Loucy (cell line): ENCODE data around the gene DNM2.

ENCODE experiments used
- H2AFZ ChIP-seq: fragments of 200-600 bp; sonication (generic); 2 replicates; pipeline ENCODE4 v1.6.0; 2016; ENCODE audit warnings: antibody characterized with exemption, mild to moderate bottlenecking, low read length, moderate library complexity
- H3F3A ChIP-seq: fragments of 200-600 bp; 2 replicates; pipeline ENCODE4 v1.6.0; 2016; ENCODE audit warnings: antibody characterized with exemption, low read depth, mild to moderate bottlenecking
- H3K27me3 ChIP-seq: fragments of 200-600 bp; sonication (generic); 2 replicates; pipeline ENCODE4 v1.6.1; 2014; ENCODE audit warnings: low read length, mild to moderate bottlenecking; ENCODE audit not compliant: insufficient read depth, poor library complexity, severe bottlenecking
- H3K36me3 ChIP-seq: fragments of 200-600 bp; sonication (generic); 2 replicates; pipeline ENCODE4 v1.6.1; 2016; ENCODE audit warnings: low read length; ENCODE audit not compliant: insufficient read depth
- H3K4me1 ChIP-seq: fragments of 200-600 bp; sonication (generic); 2 replicates; pipeline ENCODE4 v1.5.1; 2014; ENCODE audit warnings: low read length, mild to moderate bottlenecking; ENCODE audit not compliant: insufficient read depth, poor library complexity, severe bottlenecking
- H3K4me2 ChIP-seq: fragments of 200-600 bp; sonication (generic); 2 replicates; pipeline ENCODE4 v1.6.0; 2014; ENCODE audit warnings: antibody characterized with exemption, low read length, low read depth, mild to moderate bottlenecking; ENCODE audit not compliant: poor library complexity, severe bottlenecking
- H3K4me3 ChIP-seq: fragments of 200-600 bp; sonication (generic); 2 replicates; pipeline ENCODE4 v1.5.1; 2014; ENCODE audit warnings: low read length, mild to moderate bottlenecking, mixed read lengths; ENCODE audit not compliant: poor library complexity, severe bottlenecking
- H3K79me2 ChIP-seq: fragments of 200-600 bp; sonication (generic); 2 replicates; pipeline ENCODE4 v1.6.1; 2014; ENCODE audit warnings: low read length; ENCODE audit not compliant: insufficient read depth
- H3K9ac ChIP-seq: fragments of 200-600 bp; sonication (generic); 2 replicates; pipeline ENCODE4 v1.6.0; 2014; ENCODE audit warnings: mild to moderate bottlenecking, low read depth, low read length, moderate library complexity; ENCODE audit not compliant: poor library complexity, severe bottlenecking
- H3K9me2 ChIP-seq: fragments of 200-600 bp; sonication (generic); replicated peaks from 2 replicates; pipeline ENCODE4 v1.6.1; 2016; ENCODE audit warnings: low read depth, low read length, mixed read lengths
- H3K9me3 ChIP-seq: fragments of 200-600 bp; sonication (generic); 2 replicates; pipeline ENCODE4 v1.6.1; 2014; ENCODE audit warnings: mild to moderate bottlenecking, antibody characterized with exemption, low read length, low read depth; ENCODE audit not compliant: insufficient read depth
- H4K20me1 ChIP-seq: fragments of 200-600 bp; sonication (generic); 2 replicates; pipeline ENCODE4 v1.6.0; 2014; ENCODE audit warnings: antibody characterized with exemption, low read length, mild to moderate bottlenecking; ENCODE audit not compliant: insufficient read depth, poor library complexity, severe bottlenecking
- CTCF ChIP-seq: fragments of 200-600 bp; sonication (generic); conservative IDR thresholded peaks from 2 replicates; pipeline ENCODE4 v1.5.1; 2014; ENCODE audit warnings: mild to moderate bottlenecking, antibody characterized with exemption, low read length
- EZH2phosphoT487 ChIP-seq: fragments of 200-600 bp; IDR thresholded peaks from 2 replicates; pipeline ENCODE4 v1.6.1; 2018; ENCODE audit warnings: antibody characterized with exemption, mild to moderate bottlenecking, moderate library complexity, borderline replicate concordance

Gene DNM2

GRCh38 chr19:10678813-10679212 lies 39.1 kb upstream of the DNM2 start:
- no peak overlapping the region for H3K4me3 ChIP-seq
- H3K79me2 ChIP-seq = peaks cover 53% of the 10 kb centered on the region; the same call in 1 of the 2 replicates
- no peaks in the 10 kb centered on the region for H3K4me1 ChIP-seq
- no peaks in the 10 kb centered on the region for H3K9me2 ChIP-seq
- TF ChIP-seq CTCF (no peak), EZH2phosphoT487 (no peak)
- no peaks in the 10 kb centered on the region for H3F3A ChIP-seq
- no peak overlapping the region for H3K4me2 ChIP-seq
- H4K20me1 ChIP-seq = peaks cover 62% of the 10 kb centered on the region
- H3K36me3 ChIP-seq = peaks cover 95% of the 10 kb centered on the region
- H3K9ac ChIP-seq = no peak overlapping the region
- H2AFZ ChIP-seq = no peak overlapping the region
- H3K27me3 ChIP-seq = no peaks in the 10 kb centered on the region
- H3K9me3 ChIP-seq = no peaks in the 10 kb centered on the region

- Histone ChIP-seq H3K36me3 (peaks cover 95% of the 10 kb centered on the region), H3K4me1 (no peaks in the 10 kb centered on the region), H3K4me2 (no peak overlapping the region), H3K79me2 (peaks cover 44% of the 10 kb centered on the region; the same call in 1 of the 2 replicates), H3K9me2 (no peaks in the 10 kb centered on the region), H3K9ac (no peak overlapping the region), H3K9me3 (no peaks in the 10 kb centered on the region), H3K27me3 (no peaks in the 10 kb centered on the region), H3K4me3 (no peak overlapping the region), H3F3A (no peaks in the 10 kb centered on the region), H2AFZ (no peak overlapping the region), H4K20me1 (peaks cover 55% of the 10 kb centered on the region)
- TF ChIP-seq EZH2phosphoT487 = no peak
- no peak for TF ChIP-seq CTCF
Measured at GRCh38 chr19:10679743-10680142, 38.1 kb upstream of the DNM2 start.

- H3K9ac ChIP-seq = no peak overlapping the region
- peaks cover 95% of the 10 kb centered on the region for H3K36me3 ChIP-seq
- no peak overlapping the region for H3K4me3 ChIP-seq
- H2AFZ ChIP-seq = no peak overlapping the region
- no peaks in the 10 kb centered on the region for H3K27me3 ChIP-seq
- TF ChIP-seq CTCF (no peak), EZH2phosphoT487 (no peak)
- no peak overlapping the region for H3K4me2 ChIP-seq
- H3F3A ChIP-seq = no peaks in the 10 kb centered on the region
- peaks cover 35% of the 10 kb centered on the region; the same call in 1 of the 2 replicates for H3K79me2 ChIP-seq
- no peaks in the 10 kb centered on the region for H3K4me1 ChIP-seq
- no peaks in the 10 kb centered on the region for H3K9me2 ChIP-seq
- H3K9me3 ChIP-seq = no peaks in the 10 kb centered on the region
- H4K20me1 ChIP-seq = peaks cover 56% of the 10 kb centered on the region
Measured at GRCh38 chr19:10680545-10681135, 37.2 kb upstream of the DNM2 start.
